Measurements from ENCODE around the gene PHC2.

GRCh38 chr1:33363021-33363420 is 67.9 kb downstream of the PHC2 start:
- TF ChIP-seq CTCF (IDR thresholded peaks at IDR 0.05) = no peak
- TF ChIP-seq POLR2A (IDR thresholded peaks at IDR 0.05) = no peak
